Thyroid gland (tissue), 4 donors: ENCODE data around the gene GABRP.

Experiments
- CTCF ChIP-seq, 6 experiments: fragments of 200-600 bp in 3 of 6; fragments of 450-650 bp in 3 of 6; sonication (generic) in 3 of 6; IDR thresholded peaks; one replicate each; pipeline ENCODE4 v1.5.1; 2016 to 2019; ENCODE audit warnings: antibody characterized with exemption in 6 of 6, mild to moderate bottlenecking in 2 of 6, inconsistent platforms in 1 of 6, moderate library complexity in 1 of 6
- POLR2A ChIP-seq, 2 donors: fragments of 450-650 bp; IDR thresholded peaks; one replicate each; pipeline ENCODE4 v1.6.1; 2017; ENCODE audit warnings: antibody characterized with exemption in 2 of 2, mild to moderate bottlenecking in 2 of 2, moderate library complexity in 1 of 2

- TF ChIP-seq CTCF (IDR thresholded peaks at IDR 0.05) (no peak), POLR2A (IDR thresholded peaks at IDR 0.05) (no peak)
Measured at GRCh38 chr5:170817195-170817594, 33.7 kb downstream of the GABRP start.
